Measurements from ENCODE around the gene ABCA9.

ABCA9 gene, protein sequence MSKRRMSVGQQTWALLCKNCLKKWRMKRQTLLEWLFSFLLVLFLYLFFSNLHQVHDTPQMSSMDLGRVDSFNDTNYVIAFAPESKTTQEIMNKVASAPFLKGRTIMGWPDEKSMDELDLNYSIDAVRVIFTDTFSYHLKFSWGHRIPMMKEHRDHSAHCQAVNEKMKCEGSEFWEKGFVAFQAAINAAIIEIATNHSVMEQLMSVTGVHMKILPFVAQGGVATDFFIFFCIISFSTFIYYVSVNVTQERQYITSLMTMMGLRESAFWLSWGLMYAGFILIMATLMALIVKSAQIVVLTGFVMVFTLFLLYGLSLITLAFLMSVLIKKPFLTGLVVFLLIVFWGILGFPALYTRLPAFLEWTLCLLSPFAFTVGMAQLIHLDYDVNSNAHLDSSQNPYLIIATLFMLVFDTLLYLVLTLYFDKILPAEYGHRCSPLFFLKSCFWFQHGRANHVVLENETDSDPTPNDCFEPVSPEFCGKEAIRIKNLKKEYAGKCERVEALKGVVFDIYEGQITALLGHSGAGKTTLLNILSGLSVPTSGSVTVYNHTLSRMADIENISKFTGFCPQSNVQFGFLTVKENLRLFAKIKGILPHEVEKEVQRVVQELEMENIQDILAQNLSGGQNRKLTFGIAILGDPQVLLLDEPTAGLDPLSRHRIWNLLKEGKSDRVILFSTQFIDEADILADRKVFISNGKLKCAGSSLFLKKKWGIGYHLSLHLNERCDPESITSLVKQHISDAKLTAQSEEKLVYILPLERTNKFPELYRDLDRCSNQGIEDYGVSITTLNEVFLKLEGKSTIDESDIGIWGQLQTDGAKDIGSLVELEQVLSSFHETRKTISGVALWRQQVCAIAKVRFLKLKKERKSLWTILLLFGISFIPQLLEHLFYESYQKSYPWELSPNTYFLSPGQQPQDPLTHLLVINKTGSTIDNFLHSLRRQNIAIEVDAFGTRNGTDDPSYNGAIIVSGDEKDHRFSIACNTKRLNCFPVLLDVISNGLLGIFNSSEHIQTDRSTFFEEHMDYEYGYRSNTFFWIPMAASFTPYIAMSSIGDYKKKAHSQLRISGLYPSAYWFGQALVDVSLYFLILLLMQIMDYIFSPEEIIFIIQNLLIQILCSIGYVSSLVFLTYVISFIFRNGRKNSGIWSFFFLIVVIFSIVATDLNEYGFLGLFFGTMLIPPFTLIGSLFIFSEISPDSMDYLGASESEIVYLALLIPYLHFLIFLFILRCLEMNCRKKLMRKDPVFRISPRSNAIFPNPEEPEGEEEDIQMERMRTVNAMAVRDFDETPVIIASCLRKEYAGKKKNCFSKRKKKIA (N-terminal part only)

DNA sequence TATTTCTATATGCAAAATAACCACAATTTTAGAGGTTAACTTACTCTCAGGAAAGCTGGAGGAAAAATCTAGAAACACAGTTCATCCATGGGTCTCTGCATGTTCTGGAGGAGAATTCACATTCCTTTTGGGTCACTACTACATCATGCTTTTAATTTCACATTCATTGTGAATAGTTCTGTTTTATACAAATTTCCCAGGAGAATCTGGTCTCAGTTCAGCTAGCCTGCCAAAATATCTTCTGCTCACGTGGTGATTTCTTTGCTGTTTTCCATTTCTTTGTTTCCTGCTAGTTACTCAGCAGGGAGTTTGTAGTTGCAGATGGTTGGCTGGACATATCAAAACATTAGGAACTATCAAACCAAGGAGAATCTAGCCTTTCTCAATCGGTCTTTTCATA lies at the start of gene ABCA9:
Gene ABCA9, minus strand, starts transcription at position 106 of the 400 bp plus-strand sequence. CDS start 9,801 bp downstream, outside the sequence.
- Histone ChIP-seq H3K36me3 (ENCODE audit: insufficient read depth, low read length) (no peaks in the 10 kb centered on the region), H4K20me1 (ENCODE audit: insufficient read depth, low read length) (no peaks in the 10 kb centered on the region), H3K27me3 (ENCODE audit: insufficient read depth, low read length, poor library complexity) (peaks cover 3% of the 10 kb centered on the region), H3K79me2 (ENCODE audit: insufficient read depth, low read length) (no peaks in the 10 kb centered on the region), H3K4me3 (ENCODE audit: low read depth in 1 of 2, low read length in 2 of 2) (no peak within 1 kb of the TSS), H3K4me2 (ENCODE audit: insufficient read depth, low read length) (no peak within 1 kb of the TSS), H2AFZ (ENCODE audit: low read depth, low read length) (no peak within 1 kb of the TSS), H3K9me3 (ENCODE audit: insufficient read depth, low read length, severe bottlenecking) (no peaks in the 10 kb centered on the region), H3K4me1 (ENCODE audit: insufficient read depth, low read length) (peaks cover 1% of the 10 kb centered on the region; the same call in 1 of the 2 replicates), H3K27ac (ENCODE audit: low read length) (no peak within 1 kb of the TSS), H3K9ac (ENCODE audit: low read depth, low read length) (no peak within 1 kb of the TSS)
- ATAC-seq (ENCODE audit: insufficient read depth, low read depth) (no peak), DNase-seq (no peak)
- no peak for TF ChIP-seq EZH2 (IDR thresholded peaks at IDR 0.05; ENCODE audit: borderline replicate concordance, low read depth, low read length, severe bottlenecking)
- TF ChIP-seq, protein P1, sequence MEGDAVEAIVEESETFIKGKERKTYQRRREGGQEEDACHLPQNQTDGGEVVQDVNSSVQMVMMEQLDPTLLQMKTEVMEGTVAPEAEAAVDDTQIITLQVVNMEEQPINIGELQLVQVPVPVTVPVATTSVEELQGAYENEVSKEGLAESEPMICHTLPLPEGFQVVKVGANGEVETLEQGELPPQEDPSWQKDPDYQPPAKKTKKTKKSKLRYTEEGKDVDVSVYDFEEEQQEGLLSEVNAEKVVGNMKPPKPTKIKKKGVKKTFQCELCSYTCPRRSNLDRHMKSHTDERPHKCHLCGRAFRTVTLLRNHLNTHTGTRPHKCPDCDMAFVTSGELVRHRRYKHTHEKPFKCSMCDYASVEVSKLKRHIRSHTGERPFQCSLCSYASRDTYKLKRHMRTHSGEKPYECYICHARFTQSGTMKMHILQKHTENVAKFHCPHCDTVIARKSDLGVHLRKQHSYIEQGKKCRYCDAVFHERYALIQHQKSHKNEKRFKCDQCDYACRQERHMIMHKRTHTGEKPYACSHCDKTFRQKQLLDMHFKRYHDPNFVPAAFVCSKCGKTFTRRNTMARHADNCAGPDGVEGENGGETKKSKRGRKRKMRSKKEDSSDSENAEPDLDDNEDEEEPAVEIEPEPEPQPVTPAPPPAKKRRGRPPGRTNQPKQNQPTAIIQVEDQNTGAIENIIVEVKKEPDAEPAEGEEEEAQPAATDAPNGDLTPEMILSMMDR (IDR thresholded peaks at IDR 0.05; ENCODE audit: borderline replicate concordance, extremely low read depth, low read length, poor library complexity, severe bottlenecking), result no peak

DNA sequence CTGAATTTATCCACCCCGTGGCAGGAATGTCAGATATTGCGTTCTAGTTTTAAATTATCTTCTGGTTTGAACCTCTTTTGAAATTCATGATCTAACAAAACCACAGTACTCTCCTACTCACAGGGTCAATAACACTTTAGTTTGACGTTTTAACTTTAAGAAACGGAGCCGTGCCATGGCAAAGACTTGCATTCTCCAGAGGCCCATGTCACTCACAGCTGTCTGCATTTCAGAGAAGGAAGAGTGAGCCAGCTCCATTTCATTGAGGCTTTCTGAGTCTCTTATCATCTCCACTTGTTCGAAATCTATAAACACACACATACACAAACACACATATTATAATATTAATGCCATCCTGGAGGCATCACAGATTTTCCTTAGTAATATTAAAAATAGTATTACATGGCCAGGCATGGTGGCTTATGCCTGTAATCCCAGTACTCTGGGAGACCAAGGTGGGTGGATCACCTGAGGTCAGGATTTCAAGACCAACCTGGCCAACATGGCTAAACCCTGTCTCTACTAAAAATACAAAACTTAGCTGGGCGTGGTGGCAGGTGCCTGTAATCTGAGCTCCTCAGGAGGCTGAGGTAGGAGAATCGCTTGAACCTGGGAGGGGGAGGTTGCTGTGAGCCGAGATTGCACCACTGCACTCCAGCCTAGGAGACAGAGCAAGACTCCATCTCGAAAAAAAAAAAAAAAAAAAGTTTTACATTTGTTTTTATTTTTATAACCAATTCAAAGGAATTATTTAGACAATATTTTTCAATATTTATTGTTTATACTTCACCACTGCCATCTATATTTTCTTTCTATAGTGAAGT lies 45.4 kb upstream of the ABCA9 start:
- no peak overlapping the region for H2AFZ ChIP-seq (ENCODE audit: low read depth, low read length)
- H3K27ac ChIP-seq (ENCODE audit: low read length), result no peak overlapping the region
- no peak overlapping the region for H3K4me2 ChIP-seq (ENCODE audit: insufficient read depth, low read length)
- H3K36me3 ChIP-seq (ENCODE audit: insufficient read depth, low read length), result no peaks in the 10 kb centered on the region
- no peak overlapping the region for H3K9ac ChIP-seq (ENCODE audit: low read depth, low read length)
- no peak overlapping the region for H3K4me3 ChIP-seq (ENCODE audit: low read depth in 1 of 2, low read length in 2 of 2)
- TF ChIP-seq, protein P1 (IDR thresholded peaks at IDR 0.05; ENCODE audit: borderline replicate concordance, extremely low read depth, low read length, poor library complexity, severe bottlenecking), result no peak
- TF ChIP-seq EZH2 (IDR thresholded peaks at IDR 0.05; ENCODE audit: borderline replicate concordance, low read depth, low read length, severe bottlenecking), result no peak
- ATAC-seq (ENCODE audit: insufficient read depth, low read depth) (no peak), DNase-seq (no peak)
- no peaks in the 10 kb centered on the region for H3K4me1 ChIP-seq (ENCODE audit: insufficient read depth, low read length)
- no peaks in the 10 kb centered on the region for H3K79me2 ChIP-seq (ENCODE audit: insufficient read depth, low read length)
- no peaks in the 10 kb centered on the region for H4K20me1 ChIP-seq (ENCODE audit: insufficient read depth, low read length)
- H3K9me3 ChIP-seq (ENCODE audit: insufficient read depth, low read length, severe bottlenecking), result no peaks in the 10 kb centered on the region
- H3K27me3 ChIP-seq (ENCODE audit: insufficient read depth, low read length, poor library complexity), result no peaks in the 10 kb centered on the region

DNA sequence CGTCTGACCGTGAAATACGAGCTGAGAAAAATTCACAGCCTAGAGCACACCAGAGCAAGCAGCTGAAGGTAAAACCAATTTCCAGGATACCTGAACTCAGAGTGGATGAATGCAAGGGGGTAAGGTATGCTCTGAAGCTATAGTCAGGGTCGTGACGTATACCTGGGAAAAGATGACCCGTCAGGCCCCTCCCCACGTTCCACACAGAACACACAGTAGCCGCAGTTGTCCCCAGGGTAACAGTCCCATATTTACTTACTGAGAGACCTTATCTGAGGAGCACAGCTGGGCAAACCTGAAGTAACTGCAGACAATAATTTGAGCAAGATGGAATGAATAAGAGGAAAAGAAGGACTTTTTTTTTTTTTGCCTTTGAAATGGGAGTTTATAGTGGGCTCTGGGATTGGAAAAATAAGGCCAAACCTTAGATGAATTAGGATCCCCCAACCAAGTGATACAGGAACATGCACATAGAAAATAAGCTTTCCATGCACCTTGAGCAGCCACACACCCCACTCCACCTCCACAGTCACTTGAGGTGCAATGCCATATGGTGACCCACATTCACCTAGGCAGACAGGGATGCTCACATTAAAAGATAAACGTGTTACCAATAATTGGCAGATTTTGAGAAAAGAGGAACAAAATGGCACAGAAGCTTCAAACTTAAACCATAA lies 43.0 kb upstream of the ABCA9 start:
- Histone ChIP-seq H3K4me1 (ENCODE audit: insufficient read depth, low read length) (no peaks in the 10 kb centered on the region), H4K20me1 (ENCODE audit: insufficient read depth, low read length) (no peaks in the 10 kb centered on the region), H3K4me3 (ENCODE audit: low read depth in 1 of 2, low read length in 2 of 2) (no peak overlapping the region), H3K9ac (ENCODE audit: low read depth, low read length) (no peak overlapping the region), H3K9me3 (ENCODE audit: insufficient read depth, low read length, severe bottlenecking) (no peaks in the 10 kb centered on the region), H3K36me3 (ENCODE audit: insufficient read depth, low read length) (no peaks in the 10 kb centered on the region), H3K27ac (ENCODE audit: low read length) (no peak overlapping the region), H3K27me3 (ENCODE audit: insufficient read depth, low read length, poor library complexity) (no peaks in the 10 kb centered on the region), H3K79me2 (ENCODE audit: insufficient read depth, low read length) (no peaks in the 10 kb centered on the region), H3K4me2 (ENCODE audit: insufficient read depth, low read length) (no peak overlapping the region), H2AFZ (ENCODE audit: low read depth, low read length) (no peak overlapping the region)
- ATAC-seq (ENCODE audit: insufficient read depth, low read depth) (no peak), DNase-seq (no peak)
- TF ChIP-seq EZH2 (IDR thresholded peaks at IDR 0.05; ENCODE audit: borderline replicate concordance, low read depth, low read length, severe bottlenecking), result no peak
- TF ChIP-seq, protein P1 (IDR thresholded peaks at IDR 0.05; ENCODE audit: borderline replicate concordance, extremely low read depth, low read length, poor library complexity, severe bottlenecking), result no peak

All from DND-41 (cell line).